K562 (cell line): ENCODE data around the gene ZNF268. TPM values are rescaled to one million over a fixed set of nuclear protein-coding genes. Genes with fewer than 3 reads are reported as not detected.

Experiments
- ATAC-seq: fragments of 200-7000 bp; cut with Tn5 transposase; 3 replicates; pipeline ENCODE4 v1.9.1; 2020; ENCODE audit warnings: moderate library complexity
- BruUV-seq: library from RNA; stranded (reverse); fragments of 400-500 nt; replicated peaks from 2 replicates; lab custom pipeline; 2021; lab: Mats Ljungman, UMichigan
- CTCF ChIA-PET: fragments of 300-600 bp; formaldehyde crosslinking; extraction: SDS; loops from one replicate; lab custom pipeline; 2021; ENCODE audit warnings: low intra/inter-chr PET ratio; lab: Yijun Ruan, JAX
- POLR2A ChIA-PET: fragments of 300-600, 350-650 bp; sonication (Branson Sonifier 250); formaldehyde crosslinking; extraction: SDS; loops from one replicate; lab custom pipeline; 2021; ENCODE audit warnings: antibody characterized with exemption, inconsistent platforms; lab: Yijun Ruan, JAX
- DNase-seq, 4 experiments: peaks; one replicate each; pipeline versions ENCODE4 v3.0.0 to v3.0.0-alpha.2; 2011 to 2018; ENCODE audit warnings: low spot score in 3 of 4, mixed read lengths in 3 of 4; ENCODE audit errors: extremely low read depth in 1 of 4
- FAIRE-seq: peaks from 2 replicates; lab custom pipeline; 2011; peaks lifted over from hg19 to GRCh38; lab: Jason Lieb, UNC
- H2AFZ ChIP-seq: 2 replicates; pipeline ENCODE4 v1.6.0; 2011; ENCODE audit warnings: low read depth, low read length, control low read depth, inconsistent platforms
- H3K27ac ChIP-seq: fragments of 200-600 bp; 3 replicates; pipeline ENCODE4 v1.8.0; 2011; ENCODE audit warnings: low read depth, mild to moderate bottlenecking, control low read depth, inconsistent platforms, low read length, moderate library complexity, mixed read lengths; ENCODE audit errors: extremely low read depth
- H3K27me3 ChIP-seq, 2 experiments: fragments of 300-600 bp in 1 of 2; 2 replicates in 1 of 2; 3 replicates in 1 of 2; pipeline versions ENCODE4 v1.6.0 to v1.8.0; 2011; ENCODE audit warnings: inconsistent platforms in 2 of 2, low read length in 2 of 2, mild to moderate bottlenecking in 1 of 2, mixed read lengths in 1 of 2, moderate library complexity in 1 of 2; ENCODE audit not compliant: control insufficient read depth in 2 of 2, insufficient read depth in 2 of 2
- H3K36me3 ChIP-seq: fragments of 300-600 bp; 3 replicates; pipeline ENCODE4 v1.8.0; 2011; ENCODE audit warnings: mild to moderate bottlenecking, low read length, inconsistent platforms; ENCODE audit not compliant: control insufficient read depth, insufficient read depth
- H3K4me1 ChIP-seq, 2 experiments: fragments of 200-600 bp in 1 of 2; replicated peaks in 1 of 2; 2 replicates in 1 of 2; 3 replicates in 1 of 2; pipeline versions ENCODE4 v1.5.1 to v1.8.0; 2011; ENCODE audit warnings: inconsistent platforms in 2 of 2, low read length in 2 of 2, mild to moderate bottlenecking in 1 of 2, mixed read lengths in 1 of 2, moderate library complexity in 1 of 2; ENCODE audit not compliant: control insufficient read depth in 2 of 2, insufficient read depth in 2 of 2
- H3K4me2 ChIP-seq: 2 replicates; pipeline ENCODE4 v1.6.1; 2011; ENCODE audit warnings: low read length, control low read depth, inconsistent platforms, mixed read lengths; ENCODE audit not compliant: insufficient read depth
- H3K4me3 ChIP-seq: fragments of 200-600 bp; sonication (generic), shearing (Covaris generic); 2 replicates; pipeline ENCODE4 v1.5.1; 2016; ENCODE audit warnings: control low read depth, inconsistent platforms
- H3K79me2 ChIP-seq: fragments of 200-600 bp; 3 replicates; pipeline ENCODE4 v1.8.0; 2011; ENCODE audit warnings: low read length, inconsistent platforms; ENCODE audit not compliant: control insufficient read depth, insufficient read depth
- H3K9ac ChIP-seq, 2 experiments: 2 replicates each; pipeline versions ENCODE4 v1.6.0 to v1.6.1; 2011; ENCODE audit warnings: low read depth in 2 of 2, low read length in 2 of 2, control low read depth in 1 of 2, inconsistent platforms in 1 of 2, mild to moderate bottlenecking in 1 of 2, mixed read lengths in 1 of 2; ENCODE audit not compliant: insufficient read depth in 1 of 2
- H3K9me1 ChIP-seq: one replicate; pipeline ENCODE4 v1.6.0; 2011; ENCODE audit warnings: inconsistent platforms, mild to moderate bottlenecking, low read length, moderate library complexity; ENCODE audit not compliant: control insufficient read depth, insufficient read depth
- H3K9me3 ChIP-seq: replicated peaks from 2 replicates; pipeline ENCODE4 v1.5.1; 2011; ENCODE audit warnings: low read depth, low read length, inconsistent platforms; ENCODE audit not compliant: control insufficient read depth, insufficient read depth
- H4K20me1 ChIP-seq: replicated peaks from 2 replicates; pipeline ENCODE4 v1.6.1; 2011; ENCODE audit warnings: low read length, inconsistent platforms, mixed read lengths; ENCODE audit not compliant: control insufficient read depth, insufficient read depth
- CBX8 ChIP-seq: fragments of 200-600 bp; sonication (generic); IDR thresholded peaks from 2 replicates; pipeline ENCODE4 v1.6.1; 2012; ENCODE audit warnings: borderline replicate concordance, mixed run types, low read depth, mild to moderate bottlenecking, moderate library complexity, mixed read lengths, low read length, control low read depth, inconsistent platforms; ENCODE audit not compliant: poor library complexity, severe bottlenecking; ENCODE audit errors: extremely low read depth
- ETS2 ChIP-seq: IDR thresholded peaks from 2 replicates; pipeline ENCODE4 v1.6.1; 2016; ENCODE audit warnings: borderline replicate concordance, missing genetic modification characterization, mild to moderate bottlenecking, moderate library complexity, missing compliant biosample characterization; ENCODE audit not compliant: poor library complexity, severe bottlenecking
- PCBP2 ChIP-seq: fragments of 200-400 bp; formaldehyde crosslinking; IDR thresholded peaks from 2 replicates; pipeline ENCODE4 v1.6.1; 2018; ENCODE audit warnings: low read length, low read depth, mild to moderate bottlenecking, moderate library complexity; ENCODE audit not compliant: poor library complexity, severe bottlenecking
- ZKSCAN8 ChIP-seq: fragments of 200-800 bp; sonication (Bioruptor generic); IDR thresholded peaks from 2 replicates; pipeline ENCODE4 v1.6.1; 2016; ENCODE audit warnings: missing genetic modification characterization, missing compliant biosample characterization
- WGBS: fragments of 100-300 bp; shearing (Covaris generic); methylation state at CpG from one replicate; pipeline ENCODE4 v1.1.6; 2016; ENCODE audit warnings: low coverage, mixed read lengths; ENCODE audit not compliant: insufficient coverage; ENCODE audit errors: missing lambda C conversion rate; 5-methylcytosine and 5-hydroxymethylcytosine counted together
- in situ Hi-C: fragments of 300-500 bp; cut with MboI; formaldehyde crosslinking; loops from 4 replicates; pipeline ENCODE4 v1.15.0; 2018; ENCODE audit warnings: inconsistent platforms, mixed read lengths
- intact Hi-C: fragments of 100-400 bp; cut with micrococcal nuclease; formaldehyde crosslinking; loops from 2 replicates; pipeline ENCODE4 v1.14.2; 2022
- polyA plus RNA-seq, 8 experiments: library from polyadenylated mRNA; depleted of rRNA in 4 of 8; stranded (reverse) in 5 of 8; unstranded in 3 of 8; fragments of >200 nt; fragmentation: Nextera tagmentation in 2 of 8; fragmentation: Illumina TruSeq in 1 of 8; extraction: Ambion mirVana in 2 of 8; extraction: Trizol in 1 of 8; gene quantifications; 2 replicates each; pipeline versions ENCODE4 v1.2.1 to v1.2.3, GENCODE V29; 2011 to 2014; ENCODE audit warnings: inconsistent platforms in 1 of 8, missing spikeins in 1 of 8
- total RNA-seq, 7 experiments: library from RNA; depleted of rRNA in 6 of 7; stranded (reverse); fragments of >200 nt in 6 of 7; fragmentation: Illumina TruSeq in 2 of 7; extraction: Trizol in 2 of 7; gene quantifications; 2 replicates each; pipeline versions ENCODE4 v1.2.1 to v1.2.3, GENCODE V29; 2011 to 2021; ENCODE audit warnings: low replicate concordance in 1 of 7
- TF ChIP-seq, protein P1 (sequence below): fragments of 450-650 bp; IDR thresholded peaks from 2 replicates; pipeline ENCODE4 v1.6.1; 2016; ENCODE audit warnings: antibody characterized with exemption
- TF ChIP-seq, protein P2 (sequence below): IDR thresholded peaks from 2 replicates; pipeline ENCODE4 v1.6.1; 2011; ENCODE audit not compliant: insufficient read length; ENCODE audit errors: extremely low read depth

Gene ZNF268
- total and polyA plus RNA-seq, 9 of the 15 experiments (the other 6 are each of a cell fraction or from before 2014, with no cell fraction given): 4.8 to 12.0 (median 7.7) TPM

DNA sequence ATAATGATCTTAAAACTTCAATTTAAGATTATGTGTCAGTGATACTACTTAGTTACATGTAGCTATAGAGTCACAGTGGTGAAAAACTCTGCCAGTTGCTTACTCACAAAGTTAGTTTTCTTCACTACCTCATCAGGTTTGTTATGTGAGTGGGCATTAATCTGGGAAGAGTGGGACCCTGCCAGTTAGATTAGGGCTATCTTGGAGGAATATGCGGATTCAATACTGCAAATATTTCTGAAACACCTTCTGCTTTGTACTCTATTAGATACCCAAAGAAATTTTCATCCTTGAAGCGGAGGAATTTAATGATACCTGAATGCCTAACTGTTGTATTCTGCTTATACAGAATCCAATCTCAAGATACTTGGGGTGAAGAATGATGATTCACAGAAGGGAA lies 25.1 kb downstream of the ZNF268 start:
- Histone ChIP-seq H3K9ac (no peak overlapping the region), H4K20me1 (no peaks in the 10 kb centered on the region), H3K36me3 (peaks cover 18% of the 10 kb centered on the region), H3K27me3 (no peaks in the 10 kb centered on the region), H3K9me3 (peaks cover 41% of the 10 kb centered on the region), H2AFZ (no peak overlapping the region), H3K4me1 (no peaks in the 10 kb centered on the region), H3K9me1 (no peaks in the 10 kb centered on the region), H3K79me2 (no peaks in the 10 kb centered on the region), H3K27ac (no peak overlapping the region), H3K4me3 (no peak overlapping the region), H3K4me2 (no peak overlapping the region)
- intact Hi-C loops (no loop called here), in situ Hi-C loops (no loop called here)
- ATAC-seq (no peak), FAIRE-seq (no peak), DNase-seq (no peak)
- CTCF ChIA-PET: no interaction called here
- 31% methylated on average over 2 of the region's 2 CpGs for WGBS
- POLR2A ChIA-PET: no interaction called here
- BruUV-seq: no TSS peak
- TF ChIP-seq, protein P1, sequence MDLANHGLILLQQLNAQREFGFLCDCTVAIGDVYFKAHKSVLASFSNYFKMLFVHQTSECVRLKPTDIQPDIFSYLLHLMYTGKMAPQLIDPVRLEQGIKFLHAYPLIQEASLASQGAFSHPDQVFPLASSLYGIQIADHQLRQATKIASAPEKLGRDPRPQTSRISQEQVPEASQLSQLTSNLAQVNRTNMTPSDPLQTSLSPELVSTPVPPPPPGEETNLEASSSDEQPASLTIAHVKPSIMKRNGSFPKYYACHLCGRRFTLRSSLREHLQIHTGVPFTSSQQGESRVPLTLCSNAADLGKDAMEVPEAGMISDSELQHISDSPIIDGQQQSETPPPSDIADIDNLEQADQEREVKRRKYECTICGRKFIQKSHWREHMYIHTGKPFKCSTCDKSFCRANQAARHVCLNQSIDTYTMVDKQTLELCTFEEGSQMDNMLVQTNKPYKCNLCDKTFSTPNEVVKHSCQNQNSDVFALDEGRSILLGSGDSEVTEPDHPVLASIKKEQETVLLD: no peak
- no peak for TF ChIP-seq ZKSCAN8
- no peak for TF ChIP-seq PCBP2
- no peak for TF ChIP-seq CBX8
- no peak for TF ChIP-seq ETS2 (tag)
- TF ChIP-seq, protein P2, sequence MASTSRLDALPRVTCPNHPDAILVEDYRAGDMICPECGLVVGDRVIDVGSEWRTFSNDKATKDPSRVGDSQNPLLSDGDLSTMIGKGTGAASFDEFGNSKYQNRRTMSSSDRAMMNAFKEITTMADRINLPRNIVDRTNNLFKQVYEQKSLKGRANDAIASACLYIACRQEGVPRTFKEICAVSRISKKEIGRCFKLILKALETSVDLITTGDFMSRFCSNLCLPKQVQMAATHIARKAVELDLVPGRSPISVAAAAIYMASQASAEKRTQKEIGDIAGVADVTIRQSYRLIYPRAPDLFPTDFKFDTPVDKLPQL: no peak
